ENCODE results near the gene SRRM3.
"Not testable (repeated sequence)": the region's sequence is repeated elsewhere in the genome, so short reads cannot be mapped to it uniquely, and the experiment has no call there.

SRRM3 gene

DNA sequence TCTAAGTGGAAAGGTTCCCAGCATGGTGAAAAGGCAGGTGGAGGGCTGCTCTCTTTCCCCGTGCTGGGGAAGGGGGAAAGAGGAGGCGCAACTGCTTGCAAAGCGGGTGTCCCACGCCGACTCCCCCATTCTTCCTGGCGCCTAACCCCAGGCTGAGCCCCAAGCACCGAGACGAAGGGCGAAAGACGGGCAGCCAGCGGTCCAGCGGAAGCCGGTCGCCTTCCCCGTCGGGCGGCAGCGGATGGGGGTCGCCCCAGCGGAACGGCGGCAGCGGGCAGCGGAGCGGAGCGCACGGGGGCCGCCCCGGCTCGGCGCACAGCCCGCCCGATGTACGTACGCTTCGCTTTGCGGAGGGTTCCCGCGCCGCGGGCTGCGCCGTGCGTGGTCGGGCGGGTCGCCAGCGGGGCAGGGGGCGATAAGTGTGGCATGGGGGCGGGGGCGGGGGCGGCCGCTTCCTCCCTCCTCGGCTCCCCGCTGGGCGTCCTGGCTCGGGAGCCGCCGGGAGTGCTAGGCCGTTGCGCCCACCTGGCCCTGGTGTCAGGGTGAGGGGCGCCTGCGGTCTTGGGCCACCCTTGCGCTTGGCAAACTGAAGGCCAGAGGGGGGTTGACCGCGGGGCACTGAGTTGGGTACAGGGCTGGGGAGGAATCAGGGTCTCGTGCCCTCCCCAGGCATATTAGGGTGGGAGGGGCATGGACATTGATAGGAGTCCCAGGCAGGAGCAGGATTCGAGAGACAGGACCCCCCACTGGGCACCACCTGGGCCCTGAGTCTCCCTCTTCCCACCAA lies 65.6 kb downstream of the SRRM3 start:
- no peak for DNase-seq (ENCODE audit: low read depth)
- TF ChIP-seq, protein P1, sequence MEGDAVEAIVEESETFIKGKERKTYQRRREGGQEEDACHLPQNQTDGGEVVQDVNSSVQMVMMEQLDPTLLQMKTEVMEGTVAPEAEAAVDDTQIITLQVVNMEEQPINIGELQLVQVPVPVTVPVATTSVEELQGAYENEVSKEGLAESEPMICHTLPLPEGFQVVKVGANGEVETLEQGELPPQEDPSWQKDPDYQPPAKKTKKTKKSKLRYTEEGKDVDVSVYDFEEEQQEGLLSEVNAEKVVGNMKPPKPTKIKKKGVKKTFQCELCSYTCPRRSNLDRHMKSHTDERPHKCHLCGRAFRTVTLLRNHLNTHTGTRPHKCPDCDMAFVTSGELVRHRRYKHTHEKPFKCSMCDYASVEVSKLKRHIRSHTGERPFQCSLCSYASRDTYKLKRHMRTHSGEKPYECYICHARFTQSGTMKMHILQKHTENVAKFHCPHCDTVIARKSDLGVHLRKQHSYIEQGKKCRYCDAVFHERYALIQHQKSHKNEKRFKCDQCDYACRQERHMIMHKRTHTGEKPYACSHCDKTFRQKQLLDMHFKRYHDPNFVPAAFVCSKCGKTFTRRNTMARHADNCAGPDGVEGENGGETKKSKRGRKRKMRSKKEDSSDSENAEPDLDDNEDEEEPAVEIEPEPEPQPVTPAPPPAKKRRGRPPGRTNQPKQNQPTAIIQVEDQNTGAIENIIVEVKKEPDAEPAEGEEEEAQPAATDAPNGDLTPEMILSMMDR (conservative IDR thresholded peaks at IDR 0.05; ENCODE audit: low read length) = no peak
- H3K4me3 ChIP-seq (ENCODE audit: low read length) = no peak overlapping the region

DNA sequence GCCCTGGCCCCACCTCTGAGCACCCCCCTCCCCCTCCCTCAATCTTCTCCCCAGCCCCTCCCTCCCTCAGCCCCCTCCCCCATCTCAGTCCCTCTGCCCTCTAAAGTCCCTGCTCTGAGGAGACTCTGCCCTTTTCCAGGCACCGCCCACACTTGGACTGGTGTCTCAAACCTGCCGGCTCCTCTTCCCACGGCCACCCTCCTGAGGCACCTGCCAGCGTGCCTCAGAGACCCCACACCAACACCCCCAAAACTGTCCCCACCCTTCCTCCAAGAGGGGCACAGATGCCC lies 66.1 kb downstream of the SRRM3 start:
- DNase-seq (ENCODE audit: low read depth) = no peak
- no peak overlapping the region for H3K4me3 ChIP-seq (ENCODE audit: low read length)
- TF ChIP-seq, protein P1 (conservative IDR thresholded peaks at IDR 0.05; ENCODE audit: low read length) = no peak

DNA sequence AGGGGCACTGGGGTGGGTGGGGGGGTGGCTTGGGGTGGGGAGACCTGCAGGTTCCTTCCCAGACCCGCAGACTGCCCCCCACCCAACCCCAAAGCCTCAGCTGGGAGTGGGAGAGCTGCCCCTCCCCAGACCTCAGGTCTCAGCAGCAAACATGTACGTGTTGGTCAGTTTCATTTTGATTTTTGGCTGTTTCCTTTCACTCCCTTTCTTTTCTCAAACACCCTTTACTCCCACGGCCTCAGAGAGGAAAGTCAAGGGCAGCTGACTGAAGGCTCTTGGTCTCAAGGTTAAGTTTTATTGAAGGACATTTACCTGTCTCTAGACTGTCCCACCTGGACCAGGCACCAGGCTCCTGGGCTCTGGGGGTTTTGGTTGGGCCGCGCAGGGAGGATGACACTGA lies 66.7 kb downstream of the SRRM3 start:
- DNase-seq (ENCODE audit: low read depth) = no peak
- TF ChIP-seq, protein P1 (conservative IDR thresholded peaks at IDR 0.05; ENCODE audit: low read length) = no peak
- no peak overlapping the region for H3K4me3 ChIP-seq (ENCODE audit: low read length)

DNA sequence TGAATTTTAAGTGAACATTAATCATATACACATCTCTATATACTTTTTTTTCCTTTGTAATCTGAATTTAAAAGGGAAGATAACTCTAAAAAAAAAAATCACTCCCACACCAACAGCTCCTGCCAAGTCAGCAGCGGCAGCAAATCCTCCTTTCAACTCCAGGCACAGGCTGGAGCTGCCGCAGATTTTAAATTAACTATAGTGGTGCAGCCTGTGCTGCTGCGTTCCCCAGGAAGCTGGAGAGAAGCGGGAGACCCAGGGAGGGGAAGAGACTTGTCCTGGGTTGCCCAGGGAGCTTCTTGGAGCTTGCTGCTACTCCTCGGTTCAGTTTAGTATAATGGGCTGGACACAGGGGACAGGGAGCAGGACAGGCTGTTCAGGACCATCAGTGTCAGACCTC lies 68.2 kb downstream of the SRRM3 start:
- H3K4me3 ChIP-seq (ENCODE audit: low read length) = no peak overlapping the region
- TF ChIP-seq, protein P1 (conservative IDR thresholded peaks at IDR 0.05; ENCODE audit: low read length) = no peak
- DNase-seq (ENCODE audit: low read depth) = no peak

DNA sequence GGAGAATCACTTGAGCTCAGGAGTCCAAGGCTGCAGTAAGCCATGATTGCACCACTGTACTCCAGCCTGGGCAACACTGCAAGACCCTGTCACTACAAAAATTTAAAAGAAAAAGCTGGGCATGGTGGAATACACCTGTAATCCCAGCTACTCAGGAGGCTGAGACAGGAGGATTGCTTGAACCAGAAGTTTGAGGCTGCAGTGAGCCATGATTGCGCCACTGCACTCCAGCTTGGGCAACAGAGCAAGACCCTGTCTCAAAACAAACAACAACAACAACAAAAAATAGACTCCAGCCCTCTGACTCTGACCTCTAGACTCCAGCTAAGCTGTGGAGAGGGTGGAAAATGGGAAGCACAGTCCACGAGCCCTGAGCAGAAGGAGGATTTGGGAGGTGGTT lies 69.7 kb downstream of the SRRM3 start:
- DNase-seq (ENCODE audit: low read depth); H3K4me3 ChIP-seq (ENCODE audit: low read length): not testable (repeated sequence)

DNA sequence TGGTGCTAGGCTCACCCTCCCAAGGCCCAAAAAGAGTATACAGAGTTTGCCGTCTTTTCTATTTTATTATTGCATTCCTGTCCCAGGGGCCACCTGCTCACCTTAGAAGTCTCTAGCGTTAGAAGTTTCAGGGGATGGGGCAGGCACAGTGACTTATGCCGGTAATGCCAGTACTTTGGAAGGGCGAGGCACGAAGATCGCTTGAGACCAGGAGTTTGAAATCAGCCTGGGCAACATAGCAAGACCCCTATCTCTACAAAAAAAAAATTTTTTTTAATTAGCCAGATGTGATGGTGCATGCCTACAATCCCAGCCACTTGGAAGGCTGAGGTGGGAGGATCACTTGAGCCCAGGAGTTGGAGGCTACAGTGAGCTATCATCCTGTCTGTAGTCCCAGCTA lies 70.4 kb downstream of the SRRM3 start:
- H3K4me3 ChIP-seq (ENCODE audit: low read length) = no peak overlapping the region
- TF ChIP-seq, protein P1 (conservative IDR thresholded peaks at IDR 0.05; ENCODE audit: low read length) = no peak
- no peak for DNase-seq (ENCODE audit: low read depth)

DNA sequence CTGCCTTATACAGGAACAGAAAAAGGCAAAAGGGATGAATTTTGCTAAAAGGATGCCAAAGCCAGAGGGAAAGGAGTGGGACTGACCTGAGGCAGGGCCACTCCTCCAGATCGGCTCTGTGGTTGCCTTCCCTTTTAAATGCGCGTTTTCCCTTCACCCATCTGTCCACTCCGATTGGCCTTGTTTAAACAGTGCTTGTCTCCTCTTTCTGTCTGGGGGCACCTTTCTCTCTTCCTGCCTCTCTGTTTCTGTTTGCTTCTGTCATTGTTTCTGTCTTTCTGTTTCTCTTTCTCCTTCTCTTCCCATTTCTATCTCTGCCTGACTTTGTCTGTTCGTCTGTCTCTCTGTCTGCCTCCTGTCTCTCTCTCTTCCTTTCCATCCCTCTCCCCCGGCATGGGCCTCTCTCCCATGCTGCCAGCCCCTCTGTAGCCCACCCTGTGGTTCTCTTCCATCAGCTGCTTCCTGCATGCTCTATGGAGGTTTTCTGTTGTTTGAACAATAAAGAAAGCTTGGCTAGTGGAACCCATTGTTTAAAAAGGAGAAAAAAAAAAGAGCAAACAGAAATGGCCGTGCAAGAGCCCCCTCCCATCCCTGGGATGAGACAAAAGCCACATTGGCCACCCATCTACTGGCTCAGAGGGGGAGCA lies 71.3 kb downstream of the SRRM3 start:
- no peak overlapping the region for H3K4me3 ChIP-seq (ENCODE audit: low read length)
- DNase-seq (ENCODE audit: low read depth) = no peak
- TF ChIP-seq, protein P1 (conservative IDR thresholded peaks at IDR 0.05; ENCODE audit: low read length) = no peak

Data from AG10803 (cell line).